WTC11 (cell line): Measurements from ENCODE around the gene NADK2. TPM values are rescaled to one million over a fixed set of nuclear protein-coding genes. Genes with fewer than 3 reads are reported as not detected.

Source experiments
- ATAC-seq: fragments of 200-7000 bp; cut with Tn5 transposase; 2 replicates; pipeline ENCODE4 v1.10.0; 2021; ENCODE audit warnings: mild to moderate bottlenecking, moderate library complexity
- CTCF ChIA-PET: fragments of 300-600 bp; sonication (Branson Sonifier 250); formaldehyde crosslinking; loops from one replicate; lab custom pipeline; 2021; ENCODE audit warnings: antibody characterized with exemption; lab: Charles Lee
- POLR2A ChIA-PET: fragments of 350-600 bp; sonication (Branson Sonifier 250); formaldehyde crosslinking; loops from one replicate; lab custom pipeline; 2021; ENCODE audit warnings: antibody characterized with exemption; lab: Charles Lee
- DNase-seq: peaks from one replicate; pipeline ENCODE4 v3.0.0; 2021; ENCODE audit warnings: low spot score
- H3K27ac Mint-ChIP-seq: 2 replicates; pipeline ENCODE4 v1.8.0; 2021; ENCODE audit warnings: mixed read lengths
- H3K27me3 Mint-ChIP-seq: 2 replicates; pipeline ENCODE4 v1.8.0; 2021; ENCODE audit warnings: low read depth, mild to moderate bottlenecking, moderate library complexity, mixed read lengths
- H3K36me3 Mint-ChIP-seq: 2 replicates; pipeline ENCODE4 v1.8.0; 2021; ENCODE audit warnings: mixed read lengths
- H3K4me1 Mint-ChIP-seq: 2 replicates; pipeline ENCODE4 v1.8.0; 2022; ENCODE audit warnings: mixed read lengths
- H3K4me3 Mint-ChIP-seq: 2 replicates; pipeline ENCODE4 v1.8.0; 2021; ENCODE audit warnings: mild to moderate bottlenecking, moderate library complexity, mixed read lengths
- H3K9me3 Mint-ChIP-seq: 2 replicates; pipeline ENCODE4 v1.8.0; 2021; ENCODE audit warnings: mixed read lengths
- CREB1 ChIP-seq: sonication (generic); formaldehyde crosslinking; IDR thresholded peaks from 2 replicates; pipeline ENCODE4 v1.8.0; 2023; ENCODE audit warnings: mild to moderate bottlenecking, missing genetic modification reagents
- ESRRA ChIP-seq: sonication (generic); formaldehyde crosslinking; IDR thresholded peaks from 2 replicates; pipeline ENCODE4 v1.8.1; 2022; ENCODE audit warnings: mild to moderate bottlenecking, missing genetic modification reagents, borderline replicate concordance
- FOXJ3 ChIP-seq: sonication (generic); formaldehyde crosslinking; IDR thresholded peaks from 2 replicates; pipeline ENCODE4 v1.9.0; 2021; ENCODE audit warnings: missing genetic modification reagents, mild to moderate bottlenecking, borderline replicate concordance
- GRHL2 ChIP-seq: fragments of 250-450 bp; sonication (Bioruptor Pico); IDR thresholded peaks from 2 replicates; pipeline ENCODE4 v1.8.0; 2022; ENCODE audit warnings: mild to moderate bottlenecking, moderate library complexity; ENCODE audit not compliant: insufficient replicate concordance, severe bottlenecking
- HMGA2 ChIP-seq: fragments of 250-450 bp; sonication (Bioruptor Pico); IDR thresholded peaks from 2 replicates; pipeline ENCODE4 v1.4.0; 2021; ENCODE audit warnings: mild to moderate bottlenecking, moderate library complexity
- JUN ChIP-seq: sonication (generic); formaldehyde crosslinking; IDR thresholded peaks from 2 replicates; pipeline ENCODE4 v1.8.0; 2023; ENCODE audit warnings: mild to moderate bottlenecking, missing genetic modification reagents
- NFATC4 ChIP-seq: fragments of 250-450 bp; sonication (Bioruptor Pico); IDR thresholded peaks from 2 replicates; pipeline ENCODE4 v1.9.0; 2021; ENCODE audit warnings: mild to moderate bottlenecking
- NR1H2 ChIP-seq: sonication (generic); formaldehyde crosslinking; IDR thresholded peaks from 2 replicates; pipeline ENCODE4 v1.9.0; 2021; ENCODE audit warnings: mild to moderate bottlenecking, moderate library complexity, missing genetic modification reagents
- OVOL2 ChIP-seq: fragments of 250-450 bp; sonication (Bioruptor Pico); IDR thresholded peaks from 2 replicates; pipeline ENCODE4 v1.9.0; 2021; ENCODE audit warnings: mild to moderate bottlenecking, borderline replicate concordance
- PRDM15 ChIP-seq: sonication (generic); formaldehyde crosslinking; IDR thresholded peaks from 2 replicates; pipeline ENCODE4 v1.8.0; 2022; ENCODE audit warnings: missing genetic modification reagents
- PRRX2 ChIP-seq: fragments of 250-450 bp; sonication (Bioruptor Pico); IDR thresholded peaks from 2 replicates; pipeline ENCODE4 v1.8.0; 2021; ENCODE audit warnings: mild to moderate bottlenecking
- SP1 ChIP-seq: sonication (generic); formaldehyde crosslinking; conservative IDR thresholded peaks from 2 replicates; pipeline ENCODE4 v1.8.1; 2022; ENCODE audit warnings: missing genetic modification reagents
- TCF7 ChIP-seq: sonication (generic); formaldehyde crosslinking; IDR thresholded peaks from 2 replicates; pipeline ENCODE4 v1.8.0; 2022; ENCODE audit warnings: mild to moderate bottlenecking, low read depth, missing genetic modification reagents, moderate library complexity
- ZNF263 ChIP-seq: sonication (generic); formaldehyde crosslinking; IDR thresholded peaks from 2 replicates; pipeline ENCODE4 v1.8.1; 2022; ENCODE audit warnings: low read depth, mild to moderate bottlenecking, moderate library complexity, missing genetic modification reagents
- ZNF396 ChIP-seq: fragments of 250-450 bp; sonication (Bioruptor Pico); IDR thresholded peaks from 2 replicates; pipeline ENCODE4 v1.8.0; 2021; ENCODE audit warnings: mild to moderate bottlenecking, moderate library complexity, borderline replicate concordance
- ZSCAN18 ChIP-seq: fragments of 250-450 bp; sonication (Bioruptor Pico); IDR thresholded peaks from 2 replicates; pipeline ENCODE4 v2.1.2; 2022; ENCODE audit warnings: mild to moderate bottlenecking, moderate library complexity
- total RNA-seq: library from RNA; stranded (reverse); gene quantifications from 3 replicates; pipeline ENCODE4 v1.2.3, GENCODE V29; 2021
- TF ChIP-seq, protein P1 (sequence below): sonication (generic); formaldehyde crosslinking; IDR thresholded peaks from 2 replicates; pipeline ENCODE4 v1.8.0; 2022; ENCODE audit warnings: mild to moderate bottlenecking, missing genetic modification reagents

NADK2 gene
- total RNA-seq, 1 experiment from 2014 or later, result 11.7 TPM

GRCh38 chr5:36161361-36161760, 80.4 kb downstream of the NADK2 start:
- POLR2A ChIA-PET, result no interaction called here
- no peak for DNase-seq
- Mint-ChIP-seq H3K27ac (no peak overlapping the region), H3K27me3 (no peaks in the 10 kb centered on the region), H3K4me3 (no peak overlapping the region), H3K9me3 (no peaks in the 10 kb centered on the region), H3K4me1 (no peaks in the 10 kb centered on the region), H3K36me3 (peaks cover 52% of the 10 kb centered on the region)
- no peak for ATAC-seq
- TF ChIP-seq PRRX2 (no peak), NFATC4 (CRISPR knock-in tag) (no peak), OVOL2 (CRISPR knock-in tag) (no peak), TCF7 (CRISPR knock-in tag) (no peak), NR1H2 (no peak), ZSCAN18 (CRISPR knock-in tag) (no peak), GRHL2 (CRISPR knock-in tag) (no peak), ESRRA (no peak), ZNF396 (CRISPR knock-in tag) (no peak), FOXJ3 (CRISPR knock-in tag) (no peak), SP1 (CRISPR knock-in tag) (no peak), HMGA2 (no peak)
- TF ChIP-seq, protein P1, sequence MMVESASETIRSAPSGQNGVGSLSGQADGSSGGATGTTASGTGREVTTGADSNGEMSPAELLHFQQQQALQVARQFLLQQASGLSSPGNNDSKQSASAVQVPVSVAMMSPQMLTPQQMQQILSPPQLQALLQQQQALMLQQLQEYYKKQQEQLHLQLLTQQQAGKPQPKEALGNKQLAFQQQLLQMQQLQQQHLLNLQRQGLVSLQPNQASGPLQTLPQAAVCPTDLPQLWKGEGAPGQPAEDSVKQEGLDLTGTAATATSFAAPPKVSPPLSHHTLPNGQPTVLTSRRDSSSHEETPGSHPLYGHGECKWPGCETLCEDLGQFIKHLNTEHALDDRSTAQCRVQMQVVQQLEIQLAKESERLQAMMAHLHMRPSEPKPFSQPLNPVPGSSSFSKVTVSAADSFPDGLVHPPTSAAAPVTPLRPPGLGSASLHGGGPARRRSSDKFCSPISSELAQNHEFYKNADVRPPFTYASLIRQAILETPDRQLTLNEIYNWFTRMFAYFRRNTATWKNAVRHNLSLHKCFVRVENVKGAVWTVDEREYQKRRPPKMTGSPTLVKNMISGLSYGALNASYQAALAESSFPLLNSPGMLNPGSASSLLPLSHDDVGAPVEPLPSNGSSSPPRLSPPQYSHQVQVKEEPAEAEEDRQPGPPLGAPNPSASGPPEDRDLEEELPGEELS (CRISPR knock-in tag), result no peak
- CTCF ChIA-PET, result no interaction called here

DNA sequence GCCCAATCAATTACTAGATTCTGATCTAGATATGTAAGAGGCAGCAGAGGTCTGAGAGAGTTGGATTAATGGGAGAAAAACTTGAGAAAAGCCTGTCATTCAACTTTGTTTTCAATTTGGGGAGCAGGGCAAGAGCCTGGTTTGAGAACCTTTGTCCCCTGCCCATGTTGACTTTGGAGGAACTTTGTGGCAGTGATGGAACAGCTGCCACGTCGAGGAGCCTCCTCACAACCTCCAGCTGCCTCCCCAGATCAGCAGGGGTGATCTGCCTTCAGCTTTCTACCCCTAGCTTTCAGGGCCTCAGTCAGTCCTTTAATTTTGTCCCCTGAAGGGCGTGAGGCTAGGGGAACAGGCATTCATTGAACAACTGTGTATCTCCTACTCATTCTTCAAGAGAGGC, 81.1 kb downstream of the NADK2 start:
- ChIA-PET POLR2A (no interaction called here), CTCF (no interaction called here)
- Mint-ChIP-seq H3K27me3 (no peaks in the 10 kb centered on the region), H3K9me3 (no peaks in the 10 kb centered on the region), H3K27ac (no peak overlapping the region), H3K36me3 (peaks cover 52% of the 10 kb centered on the region), H3K4me1 (no peaks in the 10 kb centered on the region), H3K4me3 (no peak overlapping the region)
- DNase-seq, result no peak
- no peak for ATAC-seq
- TF ChIP-seq ZSCAN18 (CRISPR knock-in tag), result no peak
- TF ChIP-seq CREB1 (CRISPR knock-in tag), result no peak
- no peak for TF ChIP-seq ZNF263
- TF ChIP-seq NR1H2, result no peak
- no peak for TF ChIP-seq PRDM15 (CRISPR knock-in tag)
- TF ChIP-seq JUN (CRISPR knock-in tag), result no peak
